Keratinocyte (primary cell): ENCODE results near the gene PKP4.

ENCODE experiments used
- EZH2 ChIP-seq: IDR thresholded peaks from one replicate; pipeline ENCODE4 v1.6.1; 2012; ENCODE audit warnings: inconsistent platforms, mild to moderate bottlenecking, low read length, moderate library complexity
- TF ChIP-seq, protein P1 (sequence below), 3 experiments: IDR thresholded peaks in 1 of 3; conservative IDR thresholded peaks in 1 of 3; optimal IDR thresholded peaks in 1 of 3; 2 replicates in 2 of 3; 3 replicates in 1 of 3; pipeline versions ENCODE3 to v1.5.1; 2011; ENCODE audit warnings: low read length in 3 of 3, mild to moderate bottlenecking in 3 of 3, moderate library complexity in 2 of 3, control low read depth in 1 of 3, inconsistent platforms in 1 of 3; ENCODE audit not compliant: insufficient read depth in 2 of 3; ENCODE audit errors: extremely low read depth in 1 of 3

DNA sequence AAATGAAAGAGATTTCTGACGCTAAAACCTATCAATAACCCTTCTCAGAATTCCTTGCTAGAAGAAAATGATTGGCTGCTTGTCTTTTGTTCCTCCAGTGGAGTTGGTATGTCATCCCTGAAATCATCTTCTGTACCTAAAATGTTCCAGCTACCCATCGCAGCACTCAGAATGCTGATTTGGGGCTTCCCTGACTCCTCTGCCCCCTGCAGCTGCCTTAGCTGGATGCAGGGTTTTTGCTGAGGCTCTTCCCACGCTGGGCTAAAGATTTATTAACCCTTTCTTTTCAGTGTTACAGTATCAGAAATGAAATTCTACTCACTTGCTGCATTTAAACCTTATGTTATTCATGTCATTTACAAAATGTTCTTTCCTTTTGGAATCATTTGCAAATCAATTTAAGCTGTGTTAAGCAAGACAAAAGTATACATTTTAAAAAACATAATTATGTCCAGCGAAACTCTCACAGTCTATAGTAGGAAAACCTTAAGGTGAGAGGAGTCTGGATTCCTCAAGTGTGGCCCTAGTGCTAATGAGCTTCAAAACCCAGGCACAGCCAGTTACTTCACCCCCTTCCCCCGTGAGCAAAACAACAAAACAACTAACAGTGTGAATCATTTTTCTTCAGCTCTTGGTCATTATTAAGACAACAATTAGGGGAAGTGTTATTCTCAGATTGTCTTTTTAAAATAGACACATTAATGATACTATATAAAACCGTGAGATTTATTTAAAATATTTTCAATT is 32.8 kb downstream of the PKP4 start:
- TF ChIP-seq, protein P1, sequence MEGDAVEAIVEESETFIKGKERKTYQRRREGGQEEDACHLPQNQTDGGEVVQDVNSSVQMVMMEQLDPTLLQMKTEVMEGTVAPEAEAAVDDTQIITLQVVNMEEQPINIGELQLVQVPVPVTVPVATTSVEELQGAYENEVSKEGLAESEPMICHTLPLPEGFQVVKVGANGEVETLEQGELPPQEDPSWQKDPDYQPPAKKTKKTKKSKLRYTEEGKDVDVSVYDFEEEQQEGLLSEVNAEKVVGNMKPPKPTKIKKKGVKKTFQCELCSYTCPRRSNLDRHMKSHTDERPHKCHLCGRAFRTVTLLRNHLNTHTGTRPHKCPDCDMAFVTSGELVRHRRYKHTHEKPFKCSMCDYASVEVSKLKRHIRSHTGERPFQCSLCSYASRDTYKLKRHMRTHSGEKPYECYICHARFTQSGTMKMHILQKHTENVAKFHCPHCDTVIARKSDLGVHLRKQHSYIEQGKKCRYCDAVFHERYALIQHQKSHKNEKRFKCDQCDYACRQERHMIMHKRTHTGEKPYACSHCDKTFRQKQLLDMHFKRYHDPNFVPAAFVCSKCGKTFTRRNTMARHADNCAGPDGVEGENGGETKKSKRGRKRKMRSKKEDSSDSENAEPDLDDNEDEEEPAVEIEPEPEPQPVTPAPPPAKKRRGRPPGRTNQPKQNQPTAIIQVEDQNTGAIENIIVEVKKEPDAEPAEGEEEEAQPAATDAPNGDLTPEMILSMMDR (optimal IDR thresholded peaks at IDR 0.05 in 1 of 3, IDR thresholded peaks at IDR 0.05 in 1 of 3, conservative IDR thresholded peaks at IDR 0.05 in 1 of 3; ENCODE audit: extremely low read depth in 1 of 3, insufficient read depth in 2 of 3, low read length in 3 of 3) = no peak
- TF ChIP-seq EZH2 = no peak
